HepG2 (cell line): Measurements from ENCODE around the gene SRGAP3.

ENCODE experiments used
- ATAD3A ChIP-seq: sonication (generic); formaldehyde crosslinking; IDR thresholded peaks from 2 replicates; pipeline ENCODE4 v1.4.0; 2020; ENCODE audit warnings: missing genetic modification reagents
- MXI1 ChIP-seq: IDR thresholded peaks from 3 replicates; pipeline ENCODE4 v1.6.1; 2012; ENCODE audit warnings: low read depth, low read length, inconsistent platforms, borderline replicate concordance
- ZNF34 ChIP-seq: sonication (generic); formaldehyde crosslinking; IDR thresholded peaks from 2 replicates; pipeline ENCODE4 v1.4.0; 2020; ENCODE audit warnings: mild to moderate bottlenecking, missing genetic modification reagents, borderline replicate concordance
- ZNF468 ChIP-seq: sonication (generic); formaldehyde crosslinking; IDR thresholded peaks from 2 replicates; pipeline ENCODE4 v1.8.0; 2022; ENCODE audit warnings: mild to moderate bottlenecking, moderate library complexity, missing genetic modification reagents

GRCh38 chr3:9072667-9073009 is 176.8 kb downstream of the SRGAP3 start:
- TF ChIP-seq MXI1 (no peak), ATAD3A (CRISPR knock-in tag) (no peak), ZNF468 (CRISPR knock-in tag) (no peak), ZNF34 (CRISPR knock-in tag) (no peak)
